Kidney epithelial cell (primary cell): ENCODE measurements around the gene JOSD1. TPM values are rescaled to one million over a fixed set of nuclear protein-coding genes. Genes with fewer than 3 reads are reported as not detected.

Source experiments
- DNase-seq: peaks from one replicate; pipeline ENCODE4 v3.0.0-alpha.2; 2010; ENCODE audit warnings: low read depth
- H3K27me3 ChIP-seq: 2 replicates; pipeline ENCODE4 v1.6.0; 2011; ENCODE audit warnings: low read length; ENCODE audit not compliant: control insufficient read depth, insufficient read depth
- H3K36me3 ChIP-seq: 2 replicates; pipeline ENCODE4 v1.5.1; 2011; ENCODE audit warnings: low read length; ENCODE audit not compliant: control insufficient read depth, insufficient read depth
- H3K4me3 ChIP-seq: 2 replicates; pipeline ENCODE4 v1.5.1; 2011; ENCODE audit warnings: low read depth, mild to moderate bottlenecking, control low read depth, low read length
- total RNA-seq: library from RNA; depleted of rRNA; stranded (reverse); fragments of >200 nt; gene quantifications from 2 replicates; pipeline ENCODE4 v1.2.3, GENCODE V29; 2015
- TF ChIP-seq, protein P1 (sequence below): IDR thresholded peaks from 2 replicates; pipeline ENCODE4 v1.5.1; 2011; ENCODE audit warnings: mild to moderate bottlenecking, moderate library complexity, low read length, control low read depth, inconsistent platforms; ENCODE audit not compliant: insufficient read depth, poor library complexity, severe bottlenecking

JOSD1 gene
- total RNA-seq, 1 donor from 2014 or later, result 97.3 TPM

DNA sequence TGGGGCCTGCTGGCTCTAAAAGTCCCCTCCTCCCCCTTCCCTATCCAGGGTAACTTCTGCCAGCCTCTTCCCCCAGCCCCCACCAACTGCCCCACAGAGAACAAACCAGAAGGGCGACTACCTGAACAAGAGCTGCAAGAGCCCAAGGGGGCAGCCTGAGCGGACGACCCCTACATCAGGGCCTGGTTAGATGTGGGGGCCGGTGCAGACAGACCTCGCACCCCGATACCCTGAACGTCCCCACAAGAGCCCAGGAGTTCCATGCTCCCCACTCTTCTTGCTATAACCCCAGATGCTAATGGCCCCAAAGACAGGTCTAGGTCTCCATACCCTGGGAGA lies 34.4 kb upstream of the JOSD1 start:
- TF ChIP-seq, protein P1, sequence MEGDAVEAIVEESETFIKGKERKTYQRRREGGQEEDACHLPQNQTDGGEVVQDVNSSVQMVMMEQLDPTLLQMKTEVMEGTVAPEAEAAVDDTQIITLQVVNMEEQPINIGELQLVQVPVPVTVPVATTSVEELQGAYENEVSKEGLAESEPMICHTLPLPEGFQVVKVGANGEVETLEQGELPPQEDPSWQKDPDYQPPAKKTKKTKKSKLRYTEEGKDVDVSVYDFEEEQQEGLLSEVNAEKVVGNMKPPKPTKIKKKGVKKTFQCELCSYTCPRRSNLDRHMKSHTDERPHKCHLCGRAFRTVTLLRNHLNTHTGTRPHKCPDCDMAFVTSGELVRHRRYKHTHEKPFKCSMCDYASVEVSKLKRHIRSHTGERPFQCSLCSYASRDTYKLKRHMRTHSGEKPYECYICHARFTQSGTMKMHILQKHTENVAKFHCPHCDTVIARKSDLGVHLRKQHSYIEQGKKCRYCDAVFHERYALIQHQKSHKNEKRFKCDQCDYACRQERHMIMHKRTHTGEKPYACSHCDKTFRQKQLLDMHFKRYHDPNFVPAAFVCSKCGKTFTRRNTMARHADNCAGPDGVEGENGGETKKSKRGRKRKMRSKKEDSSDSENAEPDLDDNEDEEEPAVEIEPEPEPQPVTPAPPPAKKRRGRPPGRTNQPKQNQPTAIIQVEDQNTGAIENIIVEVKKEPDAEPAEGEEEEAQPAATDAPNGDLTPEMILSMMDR, result no peak
- Histone ChIP-seq H3K36me3 (peaks cover 4% of the 10 kb centered on the region), H3K4me3 (no peak overlapping the region), H3K27me3 (no peaks in the 10 kb centered on the region)
- no peak for DNase-seq

GRCh38 chr22:38734421-38735100 lies 33.8 kb upstream of the JOSD1 start:
- TF ChIP-seq, protein P1, result no peak
- peaks cover 6% of the 10 kb centered on the region for H3K36me3 ChIP-seq
- no peak for DNase-seq
- H3K27me3 ChIP-seq, result no peaks in the 10 kb centered on the region
- no peak overlapping the region for H3K4me3 ChIP-seq

DNA sequence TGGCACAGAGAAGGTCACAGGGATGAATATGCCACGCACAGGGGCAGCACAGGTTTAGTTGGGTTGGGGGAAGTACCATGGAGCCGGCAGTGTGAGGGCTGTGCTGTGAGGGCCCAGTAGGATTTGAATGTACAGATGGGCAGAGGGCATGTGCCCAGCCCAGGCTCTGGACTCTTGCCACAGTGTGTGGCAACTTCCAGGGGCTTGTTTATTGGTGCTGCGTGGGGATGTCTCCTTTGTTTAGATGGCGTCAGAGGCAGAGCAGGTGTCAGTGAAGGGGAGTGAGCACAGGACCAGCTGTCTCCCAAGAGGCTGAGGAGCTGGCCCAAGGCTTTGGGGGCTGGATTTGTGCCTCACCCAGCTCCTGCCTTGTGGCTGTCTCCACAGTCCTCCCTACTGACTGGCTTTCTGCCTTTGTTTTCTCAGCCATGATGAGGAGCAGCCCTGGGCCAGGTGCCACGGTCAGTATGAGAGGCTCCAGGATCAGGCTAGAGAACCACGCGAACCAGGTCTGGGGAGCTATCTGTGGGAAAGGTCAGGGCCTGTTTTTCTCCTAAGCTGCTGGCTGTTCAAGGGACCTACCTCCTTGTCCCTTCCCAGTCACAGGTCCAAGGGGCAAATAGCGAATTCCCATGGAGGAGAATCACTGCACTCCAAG lies 33.1 kb upstream of the JOSD1 start:
- TF ChIP-seq, protein P1, result no peak
- Histone ChIP-seq H3K36me3 (peaks cover 7% of the 10 kb centered on the region), H3K27me3 (no peaks in the 10 kb centered on the region), H3K4me3 (no peak overlapping the region)
- DNase-seq, result no peak

DNA sequence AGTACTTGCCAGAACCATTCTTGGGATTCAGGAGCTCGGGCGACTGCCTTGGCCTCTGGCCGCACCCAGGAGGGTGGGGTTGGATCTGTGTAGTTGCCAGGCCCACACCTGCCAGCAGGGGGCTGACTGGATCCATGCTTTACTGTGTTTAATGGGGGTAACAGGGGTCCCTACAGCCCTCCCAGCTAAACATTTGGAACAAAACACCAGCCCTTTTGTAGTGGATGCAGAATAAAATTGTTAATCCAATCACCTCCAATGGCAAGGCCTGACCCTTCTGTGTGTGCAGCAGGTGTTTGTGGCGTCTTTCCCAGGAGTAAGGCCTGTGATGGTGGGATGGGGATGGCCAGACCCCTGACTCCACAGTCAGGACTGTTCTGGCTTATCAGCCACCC lies 32.6 kb upstream of the JOSD1 start:
- no peaks in the 10 kb centered on the region for H3K27me3 ChIP-seq
- TF ChIP-seq, protein P1, result peak; percentile 83
- H3K4me3 ChIP-seq, result no peak overlapping the region
- DNase-seq, result no peak
- peaks cover 7% of the 10 kb centered on the region for H3K36me3 ChIP-seq

- peaks cover 7% of the 10 kb centered on the region for H3K36me3 ChIP-seq
- TF ChIP-seq, protein P1, result no peak
- H3K27me3 ChIP-seq, result no peaks in the 10 kb centered on the region
- DNase-seq, result no peak
- no peak overlapping the region for H3K4me3 ChIP-seq
Observed at GRCh38 chr22:38732251-38732815, 31.6 kb upstream of the JOSD1 start.
